T-helper 2 cell (primary cell): ENCODE measurements around the gene MCL1.
"Not testable (repeated sequence)": the region's sequence is repeated elsewhere in the genome, so short reads cannot be mapped to it uniquely, and the experiment has no call there.

Experiments used
- DNase-seq, 5 experiments: peaks; one replicate each; pipeline versions ENCODE4 v3.0.0 to v3.0.0-alpha.2; 2012 to 2022

The MCL1 gene

GRCh38 chr1:150602372-150602771 is 23.0 kb upstream of the MCL1 start:
- not testable (repeated sequence) for DNase-seq

- DNase-seq, result no peak
Measured at GRCh38 chr1:150601540-150601939, 22.1 kb upstream of the MCL1 start.

GRCh38 chr1:150598346-150598745 is 18.9 kb upstream of the MCL1 start:
- DNase-seq, result not testable (repeated sequence)

- no peak for DNase-seq
Measured at GRCh38 chr1:150596976-150597375, 17.6 kb upstream of the MCL1 start.

- peak in 1 of 5 experiments; percentile 33 for DNase-seq
Measured at GRCh38 chr1:150596095-150596892, 16.9 kb upstream of the MCL1 start.

GRCh38 chr1:150582371-150582770 is 3.0 kb upstream of the MCL1 start:
- no peak for DNase-seq

- DNase-seq, result not testable (repeated sequence)
Measured at GRCh38 chr1:150581962-150582361, 2.6 kb upstream of the MCL1 start.

- DNase-seq, result not testable (repeated sequence)
Measured at GRCh38 chr1:150581437-150581836, 2.0 kb upstream of the MCL1 start.

- DNase-seq, result not testable (repeated sequence)
Measured at GRCh38 chr1:150580966-150581365, 1.6 kb upstream of the MCL1 start.

- no peak for DNase-seq
Measured at GRCh38 chr1:150579945-150580642, 684 bp upstream of the MCL1 start.

- DNase-seq, result peak in 3 of 5 experiments; percentile 30 to 53 (median 37)
Measured at GRCh38 chr1:150578272-150579109, 919 bp downstream of the MCL1 start.

GRCh38 chr1:150577557-150578271 is 1.7 kb downstream of the MCL1 start:
- peak in 2 of 5 experiments; percentile 37 to 70 for DNase-seq

- DNase-seq, result no peak
Measured at GRCh38 chr1:150576794-150577556, 2.4 kb downstream of the MCL1 start.

- no peak for DNase-seq
Measured at GRCh38 chr1:150576367-150576711, 3.1 kb downstream of the MCL1 start.

GRCh38 chr1:150575518-150576366 is 3.7 kb downstream of the MCL1 start:
- DNase-seq, result no peak

- DNase-seq, result no peak
Measured at GRCh38 chr1:150575072-150575489, 4.3 kb downstream of the MCL1 start.

GRCh38 chr1:150574260-150575071 is 4.9 kb downstream of the MCL1 start:
- no peak for DNase-seq

GRCh38 chr1:150573648-150574071 is 5.8 kb downstream of the MCL1 start:
- DNase-seq, result not testable (repeated sequence)

- no peak for DNase-seq
Measured at GRCh38 chr1:150572918-150573647, 6.3 kb downstream of the MCL1 start.
